HG03469 (cell line): Measurements from ENCODE around the gene CSDE1.

ENCODE experiments used
- ATAC-seq: cut with Tn5 transposase; IDR thresholded peaks from one replicate; pipeline ENCODE4 v1.9.1; 2021; ENCODE audit warnings: mild to moderate bottlenecking, moderate library complexity, moderate number of reproducible peaks; ENCODE audit not compliant: unreplicated experiment

Gene CSDE1

DNA sequence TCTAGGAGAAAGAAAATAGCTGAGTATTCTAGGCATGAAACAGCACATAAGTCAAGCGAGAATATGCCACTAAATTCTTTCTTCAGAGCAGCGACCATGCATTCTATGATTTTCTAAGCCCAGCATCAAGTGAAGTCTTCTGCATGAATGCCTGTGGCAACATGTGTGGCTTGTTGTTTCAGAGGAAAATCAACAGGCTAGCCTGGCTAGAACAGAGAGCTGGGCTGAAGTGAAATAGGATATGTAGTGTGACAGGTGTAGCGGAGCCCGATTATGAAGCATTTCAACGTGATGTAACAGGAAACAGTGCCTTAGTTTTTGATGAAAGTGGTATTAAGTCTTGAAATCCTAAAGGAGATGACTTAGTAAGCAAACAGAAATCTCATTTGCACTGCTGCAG lies 7.0 kb downstream of the CSDE1 start:
- no peak for ATAC-seq

GRCh38 chr1:114749835-114750234 lies 7.9 kb downstream of the CSDE1 start:
- no peak for ATAC-seq

- no peak for ATAC-seq
Measured at GRCh38 chr1:114746450-114747121, 11.2 kb downstream of the CSDE1 start.

GRCh38 chr1:114745291-114745690 lies 12.5 kb downstream of the CSDE1 start:
- ATAC-seq = no peak

- no peak for ATAC-seq
Measured at GRCh38 chr1:114741963-114742746, 15.6 kb downstream of the CSDE1 start.

GRCh38 chr1:114740331-114740730 lies 17.5 kb downstream of the CSDE1 start:
- no peak for ATAC-seq

DNA sequence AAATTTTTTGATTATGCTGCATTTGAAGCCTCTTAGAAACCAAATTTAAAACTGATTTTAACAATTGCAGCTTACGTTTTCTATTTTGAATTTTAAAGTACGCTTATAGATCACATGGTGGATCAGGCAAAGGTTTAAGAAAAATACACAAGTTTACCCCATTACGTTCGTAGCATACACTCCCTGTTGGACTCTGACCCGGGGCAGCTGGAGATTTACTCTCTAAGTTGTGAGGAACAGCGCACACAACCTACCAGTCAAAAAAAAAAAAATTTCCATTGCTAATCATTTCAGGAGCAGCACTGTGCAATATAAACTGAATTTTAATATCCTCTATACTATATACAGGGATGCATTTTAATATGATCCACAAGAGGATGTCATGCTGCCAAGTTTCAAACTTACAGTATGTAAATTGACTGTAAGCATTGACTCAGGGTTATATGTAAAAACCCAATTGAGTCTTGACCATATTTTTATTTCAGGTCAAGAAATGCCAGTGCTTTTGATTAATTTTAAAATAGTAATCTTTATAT lies 20.4 kb downstream of the CSDE1 start:
- no peak for ATAC-seq

DNA sequence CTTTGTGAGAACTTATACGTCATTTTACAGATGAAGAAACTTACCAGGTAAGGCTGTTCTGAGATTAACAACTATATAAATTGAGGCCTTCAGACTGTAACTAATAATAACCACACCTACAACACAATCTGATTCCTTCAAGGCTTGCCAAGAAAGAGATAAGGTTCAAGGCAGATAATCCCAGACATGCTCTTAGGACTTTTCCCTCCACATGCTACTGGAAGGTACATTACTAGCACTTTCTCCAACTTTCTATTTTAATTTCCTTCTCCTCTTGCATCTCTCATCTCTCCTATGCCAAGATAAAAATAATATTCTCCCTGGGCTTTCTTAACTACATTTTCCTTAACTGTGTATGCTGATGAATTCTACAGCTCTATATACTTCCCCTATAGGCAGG lies 22.3 kb downstream of the CSDE1 start:
- ATAC-seq = no peak

DNA sequence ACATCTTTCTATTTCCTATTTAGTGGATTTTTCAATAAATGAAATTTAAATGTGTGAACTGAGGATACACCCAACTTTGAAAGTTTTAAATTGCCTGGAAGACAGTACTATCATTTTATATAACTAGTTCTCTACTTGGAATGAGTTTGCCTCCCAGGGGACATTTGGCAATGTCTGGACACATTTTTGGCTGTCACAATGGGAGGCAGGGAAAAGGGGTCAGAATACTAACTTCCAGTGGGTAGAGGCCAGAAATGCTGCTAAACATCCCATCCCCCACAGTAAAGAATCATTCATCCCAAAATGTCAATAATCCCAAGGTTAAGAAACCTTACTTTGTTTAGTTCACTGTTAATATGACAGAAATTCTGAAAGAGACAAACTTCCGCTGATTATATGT lies 28.0 kb downstream of the CSDE1 start:
- ATAC-seq = no peak

- no peak for ATAC-seq
Measured at GRCh38 chr1:114728553-114728952, 29.2 kb downstream of the CSDE1 start.

GRCh38 chr1:114725230-114725629 lies 32.6 kb downstream of the CSDE1 start:
- ATAC-seq = no peak

DNA sequence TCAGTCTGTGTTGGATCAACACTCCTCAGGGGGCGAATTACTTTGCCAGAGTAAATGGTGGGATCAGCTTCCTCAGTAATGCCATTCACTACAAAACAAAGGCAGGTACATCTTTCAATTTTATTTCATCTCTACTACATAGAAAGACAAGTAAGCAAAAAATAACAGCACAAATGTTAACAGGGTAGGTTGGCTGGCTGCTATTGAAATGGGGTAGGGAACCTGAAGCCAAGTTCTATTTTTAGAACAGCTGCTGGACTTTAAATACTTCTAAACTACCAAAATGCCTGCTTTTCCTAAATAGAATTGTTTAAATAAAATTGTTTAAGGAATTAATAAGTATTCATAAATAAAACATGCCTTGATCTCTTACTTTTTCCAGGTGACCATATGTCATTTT lies 33.9 kb downstream of the CSDE1 start:
- no peak for ATAC-seq

GRCh38 chr1:114723457-114723856 lies 34.3 kb downstream of the CSDE1 start:
- ATAC-seq = no peak

GRCh38 chr1:114720492-114720891 lies 37.3 kb downstream of the CSDE1 start:
- ATAC-seq = no peak

DNA sequence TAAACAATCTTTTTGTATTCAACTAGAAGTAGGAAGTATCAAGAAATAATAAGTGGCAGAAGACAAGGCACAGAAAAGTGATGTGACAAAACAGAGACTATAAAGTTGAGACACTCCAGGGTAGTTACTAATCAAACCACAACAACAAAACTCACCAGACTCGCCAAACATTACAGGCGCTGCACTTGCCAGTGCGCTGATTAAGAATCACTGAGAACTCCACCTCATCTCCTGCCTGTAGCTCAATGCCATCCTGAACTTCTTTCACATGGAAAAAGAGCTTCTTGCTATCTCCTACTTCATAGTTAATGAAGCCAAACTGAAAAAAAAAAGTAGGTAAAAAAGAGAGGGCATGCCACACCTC lies 38.4 kb downstream of the CSDE1 start:
- ATAC-seq = no peak

DNA sequence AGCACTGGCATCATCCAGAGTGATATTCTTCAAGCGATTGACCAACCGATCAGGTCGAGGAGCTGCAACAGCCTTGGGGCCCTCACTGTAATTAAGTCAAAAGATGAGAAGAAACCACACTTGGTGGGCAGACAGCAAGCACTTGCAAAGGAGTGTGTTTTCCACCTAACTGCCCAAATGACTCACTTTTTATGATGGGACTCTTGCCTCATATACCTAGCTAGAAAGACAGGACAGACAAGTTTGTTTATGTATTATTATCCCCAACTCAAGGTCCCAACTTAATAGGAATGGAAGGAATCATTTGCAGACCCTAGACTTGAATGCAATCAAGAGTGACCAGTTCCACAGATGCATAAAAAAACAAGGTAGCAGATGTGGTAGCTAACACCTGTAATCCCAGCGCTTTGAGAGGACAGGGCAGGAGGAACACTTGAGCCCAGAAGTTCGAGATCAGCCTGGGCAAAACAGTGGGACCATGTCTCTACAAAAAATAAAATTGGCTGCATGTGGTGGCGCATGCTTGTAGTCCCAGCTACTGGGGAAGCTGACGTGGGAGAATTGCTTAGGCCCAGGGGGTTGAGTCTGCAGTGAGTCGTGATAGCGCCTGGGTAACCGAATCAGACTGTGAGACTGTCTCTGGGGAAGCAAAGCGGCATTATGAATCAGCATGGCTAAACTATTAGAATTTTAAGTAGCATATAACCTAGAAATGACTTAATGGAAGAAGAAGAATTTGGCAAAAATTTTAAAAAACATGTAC lies 38.9 kb downstream of the CSDE1 start:
- no peak for ATAC-seq

GRCh38 chr1:114716304-114717170 lies 41.2 kb downstream of the CSDE1 start, which contains the start of gene NRAS:
Gene NRAS, minus strand, starts transcription at chr1:114716771. Its CDS starts 611 bp downstream, at chr1:114716160.
- peak; percentile 87 for ATAC-seq

- no peak for ATAC-seq
Measured at GRCh38 chr1:114715952-114716303, 41.9 kb downstream of the CSDE1 start.

GRCh38 chr1:114712977-114713376 lies 44.8 kb downstream of the CSDE1 start:
- ATAC-seq = no peak

DNA sequence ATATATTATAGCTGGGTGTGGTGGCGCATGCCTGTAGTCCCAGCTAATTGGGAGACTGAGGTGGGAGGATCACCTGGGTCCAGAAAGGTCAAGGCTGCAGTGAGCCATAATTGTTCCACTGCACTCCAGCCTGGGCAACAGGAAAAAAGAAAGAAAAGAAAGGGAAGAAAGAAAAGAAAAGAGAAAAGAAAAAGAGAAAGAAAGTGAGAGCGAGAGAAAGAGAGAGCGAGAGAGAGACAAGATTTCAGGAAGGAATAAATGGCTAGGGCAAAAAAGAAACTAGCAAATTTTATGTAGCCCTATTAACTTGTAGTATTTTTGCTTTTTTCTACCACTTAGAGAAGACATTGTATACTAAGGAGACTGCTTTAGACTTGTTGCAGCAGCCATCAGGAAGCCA lies 47.4 kb downstream of the CSDE1 start:
- no peak for ATAC-seq

GRCh38 chr1:114707604-114708003 lies 50.2 kb downstream of the CSDE1 start:
- ATAC-seq = no peak
